ENCODE results near the gene COP1. TPM values are rescaled to one million over a fixed set of nuclear protein-coding genes. Genes with fewer than 3 reads are reported as not detected.
"Not testable (repeated sequence)": the region's sequence is repeated elsewhere in the genome, so short reads cannot be mapped to it uniquely, and the experiment has no call there.

COP1 gene
- polyA plus RNA-seq, 10 donors, result 30.8 to 48.9 (median 38.1) TPM

DNA sequence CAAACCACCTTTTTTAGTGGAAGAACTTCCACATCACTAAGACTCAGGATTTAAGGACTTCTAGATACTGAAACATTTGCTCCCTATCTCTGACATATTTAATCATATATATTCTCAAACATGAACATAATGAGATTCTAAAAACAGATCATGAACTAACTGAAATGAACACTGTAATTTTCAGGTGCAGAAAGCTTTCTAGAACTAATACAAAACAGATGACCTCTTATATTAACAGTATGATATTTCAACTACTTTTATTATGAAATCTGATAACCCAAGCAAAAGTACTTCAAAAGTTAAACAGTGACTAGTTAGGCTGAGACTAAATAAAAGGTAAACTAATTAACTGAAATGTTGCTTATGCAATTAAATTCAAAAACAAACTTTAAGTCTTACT lies 157.5 kb downstream of the COP1 start:
- no peak for DNase-seq

DNA sequence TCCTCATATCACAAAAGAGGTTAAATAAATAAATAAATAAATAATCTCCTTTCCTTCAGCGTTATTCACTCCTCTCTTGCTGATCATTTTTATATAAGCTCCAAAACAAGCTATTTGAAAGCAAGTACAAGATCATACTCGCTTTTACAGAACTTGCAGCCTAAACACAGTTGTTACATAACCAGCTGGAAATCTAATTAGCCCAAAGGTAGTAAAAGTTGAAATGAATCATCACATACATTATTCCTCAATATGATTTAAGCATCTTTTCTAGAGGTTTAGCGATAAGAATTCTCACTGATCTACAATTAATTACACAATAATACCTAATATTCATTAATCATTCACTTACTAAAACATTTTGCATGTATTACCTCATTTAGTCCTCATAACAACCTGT lies 160.2 kb downstream of the COP1 start:
- DNase-seq, result no peak

DNA sequence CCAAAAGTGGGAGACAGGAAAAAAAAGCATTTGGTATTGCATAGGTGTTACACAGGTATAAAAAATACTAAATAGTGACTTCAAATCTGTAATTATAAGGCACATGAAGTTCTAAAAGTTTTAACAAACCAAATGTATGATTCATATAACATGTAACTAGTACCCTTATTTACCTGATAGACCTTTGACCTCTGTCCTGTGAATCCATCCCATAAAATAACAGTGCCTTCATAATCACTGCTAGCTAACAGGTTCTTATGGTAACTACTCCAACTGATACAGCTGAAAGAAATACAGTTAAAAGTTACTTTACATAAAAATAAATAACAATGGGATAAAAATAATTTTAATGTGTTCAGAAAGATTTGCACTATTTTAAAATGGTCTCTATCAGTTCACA lies 163.5 kb downstream of the COP1 start:
- DNase-seq, result no peak

- DNase-seq, result peak; percentile 11 to 40 (median 17)
Observed at GRCh38 chr1:176033881-176034280, 173.2 kb downstream of the COP1 start.

- no peak for DNase-seq
Observed at GRCh38 chr1:176033474-176033873, 173.6 kb downstream of the COP1 start.

GRCh38 chr1:176032040-176032645 lies 174.9 kb downstream of the COP1 start:
- no peak for DNase-seq

- DNase-seq, result no peak
Observed at GRCh38 chr1:176029609-176030008, 177.5 kb downstream of the COP1 start.

GRCh38 chr1:176029155-176029554 lies 177.9 kb downstream of the COP1 start:
- no peak for DNase-seq

DNA sequence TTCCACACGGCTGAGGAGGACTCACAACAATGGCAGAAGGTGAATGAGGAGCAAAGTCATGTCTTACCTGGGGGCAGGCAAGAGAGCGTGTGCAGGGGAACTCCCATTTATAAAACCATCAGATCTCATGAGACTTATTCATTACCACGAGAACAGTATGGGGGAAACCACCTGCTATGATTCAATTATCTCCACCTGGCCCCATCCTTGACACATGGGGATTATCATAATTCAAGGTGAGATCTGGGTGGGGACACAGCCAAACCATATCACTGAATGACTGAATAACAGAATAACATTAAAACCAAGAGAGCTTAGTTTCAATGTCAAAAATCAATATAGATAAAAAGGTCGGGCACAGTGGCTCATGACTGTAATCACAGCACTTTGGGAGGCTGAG lies 179.2 kb downstream of the COP1 start:
- DNase-seq, result not testable (repeated sequence)

- DNase-seq, result no peak
Observed at GRCh38 chr1:176022574-176022973, 184.5 kb downstream of the COP1 start.

- DNase-seq, result no peak
Observed at GRCh38 chr1:176017722-176018121, 189.4 kb downstream of the COP1 start.

GRCh38 chr1:176009951-176010350 lies 197.1 kb downstream of the COP1 start:
- no peak for DNase-seq

- DNase-seq, result not testable (repeated sequence)
Observed at GRCh38 chr1:176007756-176008389, 199.2 kb downstream of the COP1 start.

- not testable (repeated sequence) for DNase-seq
Observed at GRCh38 chr1:175994660-175995059, 212.4 kb downstream of the COP1 start.

- not testable (repeated sequence) for DNase-seq
Observed at GRCh38 chr1:175992825-175993224, 214.3 kb downstream of the COP1 start.

DNA sequence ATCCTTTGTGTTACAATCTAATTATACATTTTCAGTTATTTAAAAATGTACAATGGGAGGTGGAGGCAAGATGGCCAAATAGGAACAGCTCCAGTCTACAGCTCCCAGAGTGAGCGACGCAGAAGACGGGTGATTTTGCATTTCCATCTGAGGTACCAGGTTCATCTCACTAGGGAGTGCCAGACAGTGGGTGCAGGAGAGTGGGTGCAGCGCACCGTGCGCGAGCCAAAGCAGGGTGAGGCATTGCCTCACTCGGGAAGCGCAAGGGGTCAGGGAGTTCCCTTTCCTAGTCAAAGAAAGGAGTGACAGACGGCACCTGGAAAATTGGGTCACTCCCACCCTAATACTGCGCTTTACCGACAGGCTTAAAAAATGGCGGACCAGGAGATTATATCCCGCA lies 214.9 kb downstream of the COP1 start:
- not testable (repeated sequence) for DNase-seq

DNA sequence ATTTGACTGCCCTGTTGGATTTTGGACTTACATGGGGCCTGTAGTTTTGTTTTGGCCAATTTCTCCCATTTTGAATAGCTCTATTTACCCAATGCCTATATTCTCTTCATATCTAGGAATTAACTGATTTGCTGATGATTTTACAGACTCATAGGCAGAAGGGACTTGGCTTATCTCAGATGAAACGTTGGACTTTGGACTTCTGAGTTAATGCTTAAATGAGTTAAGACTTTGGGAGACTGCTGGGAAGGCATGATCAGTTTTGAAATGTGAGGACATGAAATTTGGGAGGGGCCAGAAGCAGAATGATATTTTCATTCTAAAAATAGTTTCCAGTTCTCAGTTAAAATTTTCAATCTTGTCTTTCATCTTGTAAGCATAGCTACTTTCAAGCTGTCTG lies 222.3 kb downstream of the COP1 start:
- DNase-seq, result no peak

DNA sequence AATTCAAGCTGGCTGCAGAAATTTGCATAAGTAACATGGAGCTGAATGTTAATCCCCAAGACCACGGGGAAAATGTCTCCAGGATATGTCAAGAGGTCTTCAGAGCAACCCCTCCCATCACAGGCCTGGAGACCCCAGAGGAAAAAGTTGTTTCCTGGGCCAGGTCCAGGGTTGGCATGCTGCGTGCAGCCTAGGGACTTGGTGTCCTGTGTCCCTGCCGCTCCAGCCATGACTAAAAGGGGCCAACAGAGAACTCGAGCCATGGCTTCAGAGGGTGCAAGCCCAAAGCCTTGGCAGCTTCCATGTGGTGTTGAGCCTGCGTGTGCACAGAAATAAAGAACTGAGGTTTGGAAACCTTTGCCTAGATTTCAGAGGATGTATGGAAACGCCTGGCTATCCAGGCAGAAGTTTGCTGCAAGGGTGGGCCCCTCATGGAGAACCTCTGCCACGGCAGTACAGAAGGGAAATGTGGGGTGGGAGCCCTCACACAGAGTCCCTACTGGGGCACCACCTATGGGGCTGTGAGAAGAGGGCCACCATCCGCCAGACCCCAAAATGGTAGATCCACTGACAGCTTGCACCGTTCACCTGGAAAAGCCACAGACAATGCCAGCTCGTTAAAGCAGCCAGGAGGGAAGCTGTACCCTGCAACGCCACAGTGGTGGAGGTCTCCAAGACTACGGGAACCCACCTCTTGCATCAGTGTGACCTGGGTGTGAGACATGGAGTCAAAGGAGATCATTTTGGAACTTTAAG lies 222.9 kb downstream of the COP1 start:
- no peak for DNase-seq

- DNase-seq, result not testable (repeated sequence)
Observed at GRCh38 chr1:175983363-175983762, 223.7 kb downstream of the COP1 start.

GRCh38 chr1:175981128-175981527 lies 226.0 kb downstream of the COP1 start:
- DNase-seq, result no peak

- DNase-seq, result no peak
Observed at GRCh38 chr1:175978926-175979325, 228.2 kb downstream of the COP1 start.

DNA sequence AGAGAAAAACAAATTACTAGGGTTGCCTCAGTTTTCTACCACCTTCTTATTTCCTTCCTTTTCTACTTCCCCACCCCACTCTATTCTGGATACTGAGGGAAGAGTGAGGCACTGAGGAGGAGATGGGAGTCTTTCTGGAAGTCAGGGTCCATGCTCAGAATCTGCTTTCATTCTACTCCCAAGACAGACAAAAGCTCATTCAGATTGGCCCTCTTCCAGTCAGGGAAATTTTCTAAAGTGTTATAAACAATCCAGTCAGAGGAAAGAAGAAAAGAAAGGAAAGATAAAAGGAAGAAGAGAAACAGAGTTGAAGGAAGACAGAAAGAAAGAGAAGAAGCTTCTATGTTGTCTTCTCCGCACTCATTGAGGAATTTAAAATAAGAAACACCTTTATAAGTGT lies 228.6 kb downstream of the COP1 start:
- DNase-seq, result peak in 2 of 3 donors; percentile 16 to 43
